Measurements from ENCODE around the gene RAD1.

DNA sequence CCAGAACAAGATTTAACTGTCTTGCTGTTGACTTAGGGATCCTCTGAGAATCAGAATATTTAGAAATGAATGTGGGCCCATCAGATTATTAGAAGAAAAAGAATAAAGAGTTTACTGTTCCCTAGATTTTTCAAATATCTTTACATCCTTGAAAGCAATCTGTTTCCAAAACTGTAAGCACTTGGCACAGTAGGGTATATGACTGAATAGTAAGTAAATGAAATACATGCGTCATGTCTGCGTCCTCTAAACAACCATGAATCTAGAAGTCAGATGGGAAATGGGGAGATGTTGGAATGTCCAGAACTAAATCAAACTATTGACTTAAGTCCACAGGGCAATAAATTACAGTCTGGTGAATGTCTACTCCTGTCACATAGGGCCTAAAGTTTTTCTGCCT, 50.2 kb downstream of the RAD1 start:
- TF ChIP-seq, protein P1, sequence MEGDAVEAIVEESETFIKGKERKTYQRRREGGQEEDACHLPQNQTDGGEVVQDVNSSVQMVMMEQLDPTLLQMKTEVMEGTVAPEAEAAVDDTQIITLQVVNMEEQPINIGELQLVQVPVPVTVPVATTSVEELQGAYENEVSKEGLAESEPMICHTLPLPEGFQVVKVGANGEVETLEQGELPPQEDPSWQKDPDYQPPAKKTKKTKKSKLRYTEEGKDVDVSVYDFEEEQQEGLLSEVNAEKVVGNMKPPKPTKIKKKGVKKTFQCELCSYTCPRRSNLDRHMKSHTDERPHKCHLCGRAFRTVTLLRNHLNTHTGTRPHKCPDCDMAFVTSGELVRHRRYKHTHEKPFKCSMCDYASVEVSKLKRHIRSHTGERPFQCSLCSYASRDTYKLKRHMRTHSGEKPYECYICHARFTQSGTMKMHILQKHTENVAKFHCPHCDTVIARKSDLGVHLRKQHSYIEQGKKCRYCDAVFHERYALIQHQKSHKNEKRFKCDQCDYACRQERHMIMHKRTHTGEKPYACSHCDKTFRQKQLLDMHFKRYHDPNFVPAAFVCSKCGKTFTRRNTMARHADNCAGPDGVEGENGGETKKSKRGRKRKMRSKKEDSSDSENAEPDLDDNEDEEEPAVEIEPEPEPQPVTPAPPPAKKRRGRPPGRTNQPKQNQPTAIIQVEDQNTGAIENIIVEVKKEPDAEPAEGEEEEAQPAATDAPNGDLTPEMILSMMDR (IDR thresholded peaks at IDR 0.05), result no peak
- TF ChIP-seq POLR2A (IDR thresholded peaks at IDR 0.05) (no peak), POLR2AphosphoS5 (IDR thresholded peaks at IDR 0.05) (no peak)

All from stomach (tissue), 4 donors.